Superior temporal gyrus (tissue), 1 donor: ENCODE data around the gene KRTAP4-9.
"Not testable (repeated sequence)": the region's sequence is repeated elsewhere in the genome, so short reads cannot be mapped to it uniquely, and the experiment has no call there.

ENCODE experiments used
- DNase-seq: peaks from one replicate; pipeline ENCODE4 v3.0.0-alpha.2; 2016; ENCODE audit errors: extremely low spot score

The KRTAP4-9 gene

DNA sequence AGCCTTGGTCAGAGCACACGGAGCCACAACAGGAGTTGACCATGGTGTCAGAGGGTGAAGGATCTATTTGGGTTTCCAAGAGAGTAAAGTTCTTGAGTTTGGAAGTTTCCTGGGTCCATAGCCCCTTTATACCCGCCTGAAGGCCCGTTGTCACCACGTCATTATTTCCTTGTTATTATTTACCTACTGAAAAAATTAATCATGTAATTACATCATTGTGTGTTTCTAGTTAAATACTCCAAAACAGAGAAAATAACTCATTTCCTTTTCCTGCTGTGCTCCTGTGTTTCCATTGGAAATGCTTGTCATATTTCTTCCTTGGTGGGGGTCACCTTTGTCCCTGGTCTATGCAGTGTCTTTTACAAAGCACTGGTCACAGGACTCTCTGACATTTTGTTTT, 7.1 kb upstream of the KRTAP4-9 start, which contains the start of gene KRTAP4-8:
KRTAP4-8 (minus strand) TSS at position 101 of the 400 bp plus-strand sequence; CDS start at position 43, 58 bp downstream.
- no peak for DNase-seq

GRCh38 chr17:41098481-41098880, 6.7 kb upstream of the KRTAP4-9 start:
- no peak for DNase-seq

DNA sequence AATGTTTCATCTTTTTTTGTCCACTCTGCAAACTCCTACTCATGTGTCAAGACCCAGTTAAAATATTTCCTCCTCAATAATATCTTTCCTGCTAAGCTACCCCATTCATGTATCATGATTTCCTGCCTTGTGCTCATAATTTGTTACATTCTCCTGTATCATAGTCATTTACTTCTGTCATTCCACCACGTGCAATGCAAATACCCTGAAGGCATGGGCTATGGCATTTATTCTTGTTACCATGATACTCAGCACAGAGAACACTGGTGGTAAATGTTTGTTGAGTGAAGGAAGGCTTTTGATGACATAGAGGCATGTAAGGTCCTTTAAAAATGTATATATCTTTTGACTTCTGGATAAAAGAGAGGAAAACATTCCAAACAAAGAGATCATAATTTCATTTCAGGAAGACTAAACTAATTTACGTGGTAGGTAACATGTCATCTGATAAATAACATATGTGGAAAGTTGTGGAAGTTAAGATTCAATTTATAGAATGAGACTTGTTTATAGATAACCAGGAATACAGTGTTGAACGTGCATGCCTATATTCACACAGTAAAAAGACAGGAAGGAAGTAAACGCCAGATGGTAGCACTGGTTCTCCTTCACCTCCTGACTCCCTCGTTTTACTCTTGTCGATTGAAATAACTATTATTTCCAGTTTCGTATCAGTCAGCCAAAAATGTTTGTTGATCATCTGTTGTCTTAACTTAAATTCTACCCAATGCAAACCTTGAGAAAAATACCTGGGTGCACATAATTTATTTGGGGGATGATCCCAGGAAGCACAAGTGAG, 5.3 kb upstream of the KRTAP4-9 start:
- not testable (repeated sequence) for DNase-seq

GRCh38 chr17:41101586-41102259, 3.5 kb upstream of the KRTAP4-9 start, which contains the start of gene KRTAP4-16:
TSS of gene KRTAP4-16 (minus strand) at chr17:41102209. CDS start at chr17:41102209, 0 bp downstream.
- no peak for DNase-seq

GRCh38 chr17:41103896-41104295, 1.3 kb upstream of the KRTAP4-9 start:
- DNase-seq, result no peak

- not testable (repeated sequence) for DNase-seq
Observed at GRCh38 chr17:41104386-41105038, 677 bp upstream of the KRTAP4-9 start.

- no peak for DNase-seq
Observed at GRCh38 chr17:41107941-41108450, 2.8 kb downstream of the KRTAP4-9 start.

- not testable (repeated sequence) for DNase-seq
Observed at GRCh38 chr17:41108728-41109386, 3.7 kb downstream of the KRTAP4-9 start.

- DNase-seq, result no peak
Observed at GRCh38 chr17:41111151-41111885, 6.1 kb downstream of the KRTAP4-9 start.

DNA sequence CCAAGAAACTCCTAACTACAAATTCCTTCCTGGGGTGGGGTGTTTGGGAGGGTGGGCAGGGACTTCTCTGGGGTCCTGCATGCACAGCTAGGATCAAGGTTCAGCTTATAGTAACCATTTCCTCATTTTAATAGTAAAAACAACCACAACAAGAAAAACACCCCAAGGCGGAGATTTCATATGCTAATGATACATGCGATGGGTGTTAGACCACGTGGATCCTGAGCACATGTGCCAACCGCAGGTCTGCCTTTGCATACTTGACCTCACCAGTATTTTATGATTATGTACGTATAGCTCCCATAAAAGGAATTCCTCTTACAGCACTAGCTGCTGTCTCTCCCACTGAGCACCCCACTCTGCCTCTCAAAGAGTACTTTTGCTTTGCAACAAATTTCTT, 11.1 kb downstream of the KRTAP4-9 start:
- no peak for DNase-seq

- not testable (repeated sequence) for DNase-seq
Observed at GRCh38 chr17:41117846-41118386, 12.7 kb downstream of the KRTAP4-9 start, which contains the start of gene KRTAP4-11. TSS of gene KRTAP4-11 (minus strand) at chr17:41118373. CDS start at chr17:41118315, 58 bp downstream.

GRCh38 chr17:41118721-41119120, 13.5 kb downstream of the KRTAP4-9 start:
- no peak for DNase-seq

GRCh38 chr17:41119696-41120690, 14.8 kb downstream of the KRTAP4-9 start:
- DNase-seq, result not testable (repeated sequence)

GRCh38 chr17:41121742-41122141, 16.6 kb downstream of the KRTAP4-9 start:
- DNase-seq, result no peak

DNA sequence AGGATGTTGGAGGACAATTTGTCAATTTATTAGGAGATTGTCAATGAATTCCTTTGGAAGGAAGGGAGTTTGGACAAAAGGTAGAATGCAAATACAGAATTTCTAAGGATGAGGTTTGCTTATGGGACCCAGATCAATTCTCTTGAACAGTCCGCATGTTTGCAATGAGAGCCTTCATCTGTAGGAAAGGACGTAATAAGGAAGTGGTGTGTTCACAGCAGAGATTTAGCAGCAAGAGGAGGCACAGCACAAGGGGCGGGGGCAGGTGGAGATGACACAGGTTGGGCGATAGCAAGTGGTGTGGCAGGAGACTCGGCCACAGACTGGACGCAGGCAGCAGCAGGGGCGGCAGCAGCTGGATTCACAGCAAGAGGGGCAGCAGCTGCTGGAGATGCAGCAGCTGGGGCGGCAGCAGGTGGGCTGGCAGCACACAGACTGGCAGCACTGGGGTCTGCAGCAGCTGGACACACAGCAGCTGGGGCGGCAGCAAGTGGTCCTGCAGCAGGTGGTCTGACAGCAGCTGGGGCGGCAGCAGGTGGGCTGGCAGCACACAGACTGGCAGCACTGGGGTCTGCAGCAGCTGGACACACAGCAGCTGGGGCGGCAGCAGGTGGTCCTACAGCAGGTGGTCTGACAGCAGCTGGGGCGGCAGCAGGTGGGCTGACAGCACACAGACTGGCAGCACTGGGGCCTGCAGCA, 18.3 kb downstream of the KRTAP4-9 start:
- DNase-seq, result not testable (repeated sequence)

DNA sequence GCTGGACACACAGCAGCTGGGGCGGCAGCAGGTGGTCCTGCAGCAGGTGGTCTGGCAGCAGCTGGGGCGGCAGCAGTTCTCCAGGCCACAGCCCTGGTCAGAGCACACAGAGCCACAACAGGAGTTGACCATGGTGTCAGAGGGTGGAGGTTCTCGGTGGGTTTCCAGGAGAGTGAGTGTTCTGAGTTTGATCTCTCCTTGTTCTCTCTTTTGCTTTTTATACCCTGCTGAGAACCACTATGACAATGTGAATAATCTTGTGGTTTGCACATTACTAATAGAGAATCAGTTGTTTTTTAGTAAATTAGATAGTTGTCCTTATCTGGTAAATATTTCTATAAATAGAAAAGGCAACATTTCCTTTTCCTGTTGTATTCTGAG, 18.8 kb downstream of the KRTAP4-9 start, which contains the start of gene KRTAP4-12:
KRTAP4-12 (minus strand) TSS at position 192 of the 381 bp plus-strand sequence; CDS start at position 132, 60 bp downstream.
- not testable (repeated sequence) for DNase-seq

DNA sequence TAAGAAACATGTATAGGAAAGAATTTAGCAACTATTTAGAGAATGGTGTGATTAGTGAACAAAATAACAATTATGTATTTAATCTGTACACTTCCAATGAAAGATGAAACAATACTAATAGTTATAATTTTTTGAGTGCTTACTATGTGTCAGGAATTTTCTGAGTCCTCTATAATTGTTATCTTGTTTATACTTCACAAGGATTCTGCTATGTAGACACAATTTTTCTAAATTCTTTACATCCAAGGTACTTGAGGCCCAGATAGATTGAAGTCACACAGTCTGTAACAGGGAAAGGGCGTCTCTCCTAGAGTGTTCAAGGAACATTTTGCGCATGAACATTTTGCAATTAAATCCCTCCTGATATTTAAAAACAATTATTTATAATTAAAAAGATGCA, 19.9 kb downstream of the KRTAP4-9 start:
- DNase-seq, result no peak

DNA sequence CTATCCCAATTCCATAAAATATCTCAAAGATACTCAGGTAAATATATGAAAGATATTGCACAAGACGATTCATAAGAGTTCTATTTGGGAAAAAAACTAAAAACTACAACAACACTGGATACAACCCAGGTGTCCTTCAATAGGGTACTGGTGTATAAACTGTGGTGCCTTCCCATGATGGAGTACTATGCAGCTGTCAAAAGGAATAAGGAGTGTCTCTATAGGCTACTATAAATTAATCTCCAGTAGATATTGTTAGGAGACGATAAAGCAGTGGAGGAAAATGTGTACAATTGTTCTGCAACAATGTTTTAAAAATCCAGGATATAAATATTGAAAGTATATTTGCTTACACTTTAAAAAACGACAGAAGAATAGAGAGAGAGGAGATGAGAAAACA, 21.2 kb downstream of the KRTAP4-9 start:
- DNase-seq, result no peak
